Thyroid gland (tissue), 4 donors: ENCODE measurements around the gene NCBP2L. TPM values are rescaled to one million over a fixed set of nuclear protein-coding genes. Genes with fewer than 3 reads are reported as not detected.

Source experiments
- DNase-seq, 2 donors: peaks; one replicate each; pipeline ENCODE4 v3.0.0-alpha.2; 2019
- H3K27ac ChIP-seq, 3 donors: fragments of 200-600 bp; sonication (generic); 1 replicate in 2 of 3; 2 replicates in 1 of 3; pipeline ENCODE4 v1.5.1; 2016 to 2019; ENCODE audit warnings: mild to moderate bottlenecking in 1 of 3, moderate library complexity in 1 of 3
- H3K27me3 ChIP-seq: fragments of 200-600 bp; sonication (generic); one replicate; pipeline ENCODE4 v1.5.1; 2019
- H3K36me3 ChIP-seq, 2 donors: fragments of 200-600 bp; sonication (generic); one replicate each; pipeline ENCODE4 v1.5.1; 2016 to 2019
- H3K4me1 ChIP-seq, 2 donors: fragments of 200-600 bp; sonication (generic); one replicate each; pipeline ENCODE4 v1.5.1; 2017 to 2019
- H3K4me3 ChIP-seq, 3 donors: fragments of 200-600 bp; sonication (generic); replicated peaks in 1 of 3; 1 replicate in 2 of 3; 2 replicates in 1 of 3; pipeline ENCODE4 v1.5.1; 2016; ENCODE audit warnings: mild to moderate bottlenecking in 1 of 3
- H3K9me3 ChIP-seq: fragments of 200-600 bp; sonication (generic); one replicate; pipeline ENCODE4 v1.5.1; 2017
- CTCF ChIP-seq, 6 experiments: fragments of 200-600 bp in 3 of 6; fragments of 450-650 bp in 3 of 6; sonication (generic) in 3 of 6; IDR thresholded peaks; one replicate each; pipeline ENCODE4 v1.5.1; 2016 to 2019; ENCODE audit warnings: antibody characterized with exemption in 6 of 6, mild to moderate bottlenecking in 2 of 6, inconsistent platforms in 1 of 6, moderate library complexity in 1 of 6
- POLR2A ChIP-seq, 2 donors: fragments of 450-650 bp; IDR thresholded peaks; one replicate each; pipeline ENCODE4 v1.6.1; 2017; ENCODE audit warnings: antibody characterized with exemption in 2 of 2, mild to moderate bottlenecking in 2 of 2, moderate library complexity in 1 of 2
- WGBS, 2 donors: methylation state at CpG; one replicate each; pipeline ENCODE4 v1.1.5; 2017; 5-methylcytosine and 5-hydroxymethylcytosine counted together
- intact Hi-C: fragments of 100-400 bp; cut with DNase I; formaldehyde crosslinking; loops from one replicate; pipeline ENCODE4 v1.15.1; 2023
- total RNA-seq, 4 donors: library from RNA; depleted of rRNA; stranded (reverse); fragments of >200 nt; gene quantifications; one replicate each; pipeline ENCODE4 v1.2.3, GENCODE V29; 2016

Gene NCBP2L
- total RNA-seq, 4 donors from 2014 or later = not detected

DNA sequence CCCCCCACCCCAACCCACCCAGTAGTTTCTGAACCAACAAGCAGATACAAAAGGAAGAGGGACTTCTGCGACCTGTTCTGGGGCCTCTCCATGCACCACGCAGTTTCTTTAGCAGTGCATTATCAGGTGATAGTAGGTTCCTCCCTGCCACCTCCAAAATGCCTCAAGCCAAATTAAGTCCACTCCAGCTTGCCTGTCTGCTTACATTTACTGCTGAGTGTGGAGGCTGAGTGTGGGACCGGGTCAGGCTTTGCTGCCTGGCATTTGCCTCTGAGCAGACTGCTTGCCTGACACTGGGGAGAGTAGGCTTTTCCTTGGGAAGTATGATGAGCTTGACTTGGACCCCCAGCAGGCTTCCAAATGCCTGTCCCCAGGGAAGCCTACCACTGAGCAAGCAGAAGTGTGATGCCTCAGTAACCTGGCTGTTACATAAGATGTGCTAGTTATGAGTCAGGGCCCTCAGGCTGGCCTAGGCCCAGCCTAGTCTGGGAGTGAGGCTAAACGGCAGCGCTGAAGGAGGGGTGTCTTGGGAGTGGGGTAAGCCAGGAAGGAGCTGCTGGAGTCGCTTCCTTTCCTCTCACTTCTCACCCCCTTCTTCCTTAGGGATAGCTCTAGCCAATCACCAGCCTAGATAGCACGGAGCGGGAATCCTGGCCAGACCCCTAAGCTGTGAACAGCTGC is 10.9 kb upstream of the NCBP2L start:
- intact Hi-C loops = no loop called here
- Histone ChIP-seq H3K9me3 (no peaks in the 10 kb centered on the region), H3K4me1 (peaks cover 15 to 24% of the 10 kb centered on the region in 2 donors), H3K4me3 (no peak overlapping the region), H3K27ac (peak overlapping the region; percentile 66 to 79 (median 67)), H3K27me3 (no peaks in the 10 kb centered on the region), H3K36me3 (no peaks in the 10 kb centered on the region)
- 56% methylated on average over 6 of the region's 8 CpGs; no CpG with 5 or more reads in 1 of the 2 donors for WGBS, 2 donors
- TF ChIP-seq POLR2A (IDR thresholded peaks at IDR 0.05) = peak in 1 of 2 donors; percentile 6
- no peak for TF ChIP-seq CTCF (IDR thresholded peaks at IDR 0.05)
- DNase-seq = peak; percentile 65

DNA sequence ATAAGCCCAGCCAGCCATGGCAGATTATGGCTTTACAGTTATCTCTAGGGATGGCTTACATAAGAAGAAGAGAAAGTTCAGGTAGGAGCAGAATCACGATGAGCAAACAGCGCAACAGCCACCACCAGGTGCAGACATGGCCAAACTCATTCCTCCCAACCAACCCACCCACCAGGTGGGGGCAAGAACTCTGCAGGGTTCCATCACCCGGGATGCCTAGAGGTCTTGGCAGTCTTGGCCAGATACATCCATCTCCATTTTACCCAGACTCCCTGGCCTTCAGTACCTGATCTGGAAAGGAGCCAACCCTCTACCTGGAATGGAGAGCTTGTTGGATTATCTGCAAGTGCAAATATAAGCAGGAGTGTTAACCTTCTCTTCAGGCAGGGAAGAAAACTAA is 9.5 kb upstream of the NCBP2L start:
- H3K27ac ChIP-seq = no peak overlapping the region
- no peaks in the 10 kb centered on the region for H3K36me3 ChIP-seq
- intact Hi-C loops = no loop called here
- WGBS, 2 donors = 94 to 100% methylated on average over 2 of the region's 3 CpGs
- no peaks in the 10 kb centered on the region for H3K27me3 ChIP-seq
- H3K4me3 ChIP-seq = no peak overlapping the region
- DNase-seq = no peak
- TF ChIP-seq CTCF (IDR thresholded peaks at IDR 0.05) = no peak
- no peaks in the 10 kb centered on the region for H3K9me3 ChIP-seq
- peaks cover 18 to 24% of the 10 kb centered on the region in 2 donors for H3K4me1 ChIP-seq

GRCh38 chrX:107769581-107770317 is 7.8 kb upstream of the NCBP2L start:
- no peaks in the 10 kb centered on the region for H3K27me3 ChIP-seq
- TF ChIP-seq CTCF (IDR thresholded peaks at IDR 0.05) = no peak
- no peak for TF ChIP-seq POLR2A (IDR thresholded peaks at IDR 0.05)
- H3K4me1 ChIP-seq = peaks cover 22 to 24% of the 10 kb centered on the region in 2 donors
- 95 to 98% methylated on average over 7 of the region's 7 CpGs for WGBS, 2 donors
- no peaks in the 10 kb centered on the region for H3K9me3 ChIP-seq
- no peaks in the 10 kb centered on the region for H3K36me3 ChIP-seq
- DNase-seq = no peak
- no peak overlapping the region for H3K4me3 ChIP-seq
- H3K27ac ChIP-seq = no peak overlapping the region
- intact Hi-C loops = loop anchor here (5.0 kb wide), 1 partner anchor 42 kb away; no protein-coding TSS in a partner anchor

- TF ChIP-seq POLR2A (IDR thresholded peaks at IDR 0.05) (no peak), CTCF (IDR thresholded peaks at IDR 0.05) (no peak)
- H3K9me3 ChIP-seq = no peaks in the 10 kb centered on the region
- peak overlapping the region in 1 of 3 donors; percentile 6 for H3K4me3 ChIP-seq
- 17 to 38% methylated on average over 5 to 8 of the region's 8 CpGs for WGBS, 2 donors
- DNase-seq = peak; percentile 73 to 76
- H3K36me3 ChIP-seq = no peaks in the 10 kb centered on the region
- peaks cover 0 to 9% of the 10 kb centered on the region in 2 donors for H3K4me1 ChIP-seq
- intact Hi-C loops = loop anchor here (5.0 kb wide), 1 partner anchor 46 kb away; no protein-coding TSS in a partner anchor
- H3K27me3 ChIP-seq = no peaks in the 10 kb centered on the region
- H3K27ac ChIP-seq = peak overlapping the region in 2 of 3 donors; percentile 76 to 90
Measured at GRCh38 chrX:107773206-107773605, 4.3 kb upstream of the NCBP2L start.
